Panc1 (cell line): Measurements from ENCODE around the gene TTC39B. TPM values are rescaled to one million over a fixed set of nuclear protein-coding genes. Genes with fewer than 3 reads are reported as not detected.

Source experiments
- ATAC-seq: fragments of 200-7000 bp; cut with Tn5 transposase; 2 replicates; pipeline ENCODE4 v1.9.1; 2020; ENCODE audit warnings: mild to moderate bottlenecking, moderate library complexity
- BruUV-seq: library from RNA; stranded (reverse); fragments of 400-500 nt; replicated peaks from 2 replicates; lab custom pipeline; 2021; lab: Mats Ljungman, UMichigan
- CTCF ChIA-PET: fragments of 300-600 bp; sonication (Branson Sonifier 250); formaldehyde crosslinking; loops from one replicate; lab custom pipeline; 2022; ENCODE audit warnings: antibody characterized with exemption; lab: Charles Lee
- POLR2A ChIA-PET: fragments of 300-600 bp; sonication (Branson Sonifier 250); formaldehyde crosslinking; loops from one replicate; lab custom pipeline; 2022; ENCODE audit warnings: antibody characterized with exemption; lab: Charles Lee
- DNase-seq: peaks from one replicate; pipeline ENCODE4 v3.0.0-alpha.2; 2010; ENCODE audit warnings: low read depth, low spot score
- H3K27ac ChIP-seq: 2 replicates; pipeline ENCODE4 v1.5.1; 2011; ENCODE audit warnings: mild to moderate bottlenecking, low read length, inconsistent platforms
- H3K27me3 ChIP-seq: fragments of 200-500 bp; sonication (Bioruptor generic); 2 replicates; pipeline ENCODE4 v1.6.0; 2014; ENCODE audit warnings: low read length, inconsistent platforms; ENCODE audit not compliant: control insufficient read depth, insufficient read depth
- H3K36me3 ChIP-seq: fragments of 200-500 bp; sonication (Bioruptor generic); 2 replicates; pipeline ENCODE4 v1.5.1; 2014; ENCODE audit warnings: inconsistent platforms, mild to moderate bottlenecking, low read length, moderate library complexity; ENCODE audit not compliant: control insufficient read depth, insufficient read depth
- H3K4me1 ChIP-seq: 2 replicates; pipeline ENCODE4 v1.5.1; 2011; ENCODE audit warnings: inconsistent platforms, mild to moderate bottlenecking, low read length, moderate library complexity; ENCODE audit not compliant: control insufficient read depth, insufficient read depth
- H3K4me3 ChIP-seq, 2 experiments: 2 replicates each; pipeline ENCODE4 v1.5.1; 2011 to 2012; ENCODE audit warnings: low read depth in 2 of 2, low read length in 2 of 2, mild to moderate bottlenecking in 2 of 2, inconsistent platforms in 1 of 2, moderate library complexity in 1 of 2
- H3K9me3 ChIP-seq: fragments of 200-500 bp; sonication (Bioruptor generic); 2 replicates; pipeline ENCODE4 v1.5.1; 2014; ENCODE audit warnings: low read depth, mild to moderate bottlenecking, inconsistent platforms, low read length, moderate library complexity; ENCODE audit not compliant: control insufficient read depth, insufficient read depth
- POLR2AphosphoS5 ChIP-seq: IDR thresholded peaks from 2 replicates; pipeline ENCODE4 v1.6.1; 2012; ENCODE audit warnings: mild to moderate bottlenecking, low read depth, low read length, moderate library complexity
- SIN3A ChIP-seq: IDR thresholded peaks from 2 replicates; pipeline ENCODE4 v1.6.1; 2012; ENCODE audit warnings: low read depth, mild to moderate bottlenecking, low read length, moderate library complexity, borderline replicate concordance; ENCODE audit not compliant: insufficient read depth
- TCF7L2 ChIP-seq: IDR thresholded peaks from 2 replicates; pipeline ENCODE4 v1.6.1; 2011; ENCODE audit warnings: mild to moderate bottlenecking, low read depth, low read length, inconsistent platforms
- in situ Hi-C: cut with HindIII; loops from 2 replicates; pipeline ENCODE4 v1.10.0; 2016; ENCODE audit warnings: low sequenced_read_pairs, low pct_unique_long_range_greater_than_20kb
- intact Hi-C: fragments of 100-400 bp; cut with micrococcal nuclease; formaldehyde crosslinking; loops from one replicate; pipeline ENCODE4 v1.10.0; 2022; ENCODE audit not compliant: unreplicated experiment
- total RNA-seq: library from RNA; stranded (reverse); gene quantifications from one replicate; pipeline ENCODE4 v1.2.1, GENCODE V29; 2021; ENCODE audit not compliant: unreplicated experiment
- TF ChIP-seq, protein P1 (sequence below): fragments of 450-650 bp; IDR thresholded peaks from 2 replicates; pipeline ENCODE4 v1.5.1; 2017; ENCODE audit warnings: mild to moderate bottlenecking
- TF ChIP-seq, protein P2 (sequence below), 2 experiments: IDR thresholded peaks; 2 replicates each; pipeline ENCODE4 v1.6.1; 2011 to 2012; ENCODE audit warnings: low read depth in 2 of 2, control low read depth in 1 of 2, low read length in 1 of 2, mild to moderate bottlenecking in 1 of 2, moderate library complexity in 1 of 2; ENCODE audit not compliant: insufficient read depth in 1 of 2

Gene TTC39B
- total RNA-seq, 1 experiment from 2014 or later, result 1.6 TPM

DNA sequence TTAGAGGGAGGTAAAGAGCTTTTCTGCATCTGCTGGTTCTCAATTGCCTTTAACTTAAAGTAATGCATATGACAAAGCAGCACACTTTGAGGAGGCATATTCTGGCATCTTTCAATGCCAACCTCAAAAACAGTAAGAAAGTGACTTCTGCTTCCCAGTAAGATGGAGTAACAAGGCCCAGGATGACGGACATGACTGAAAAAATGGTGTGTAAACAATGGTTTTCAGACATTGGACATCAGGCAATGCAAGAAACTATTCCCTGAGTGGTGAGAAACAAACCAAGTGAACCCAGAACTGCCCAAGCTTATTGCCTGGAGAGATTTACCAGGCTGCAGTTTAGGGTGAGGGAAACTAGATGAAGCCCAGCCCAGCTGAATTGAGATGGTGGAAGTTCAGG, 39.8 kb upstream of the TTC39B start:
- H3K4me1 ChIP-seq, result no peaks in the 10 kb centered on the region
- no peaks in the 10 kb centered on the region for H3K9me3 ChIP-seq
- CTCF ChIA-PET, result no interaction called here
- TF ChIP-seq SIN3A (no peak), POLR2AphosphoS5 (no peak), TCF7L2 (no peak)
- TF ChIP-seq, protein P1, sequence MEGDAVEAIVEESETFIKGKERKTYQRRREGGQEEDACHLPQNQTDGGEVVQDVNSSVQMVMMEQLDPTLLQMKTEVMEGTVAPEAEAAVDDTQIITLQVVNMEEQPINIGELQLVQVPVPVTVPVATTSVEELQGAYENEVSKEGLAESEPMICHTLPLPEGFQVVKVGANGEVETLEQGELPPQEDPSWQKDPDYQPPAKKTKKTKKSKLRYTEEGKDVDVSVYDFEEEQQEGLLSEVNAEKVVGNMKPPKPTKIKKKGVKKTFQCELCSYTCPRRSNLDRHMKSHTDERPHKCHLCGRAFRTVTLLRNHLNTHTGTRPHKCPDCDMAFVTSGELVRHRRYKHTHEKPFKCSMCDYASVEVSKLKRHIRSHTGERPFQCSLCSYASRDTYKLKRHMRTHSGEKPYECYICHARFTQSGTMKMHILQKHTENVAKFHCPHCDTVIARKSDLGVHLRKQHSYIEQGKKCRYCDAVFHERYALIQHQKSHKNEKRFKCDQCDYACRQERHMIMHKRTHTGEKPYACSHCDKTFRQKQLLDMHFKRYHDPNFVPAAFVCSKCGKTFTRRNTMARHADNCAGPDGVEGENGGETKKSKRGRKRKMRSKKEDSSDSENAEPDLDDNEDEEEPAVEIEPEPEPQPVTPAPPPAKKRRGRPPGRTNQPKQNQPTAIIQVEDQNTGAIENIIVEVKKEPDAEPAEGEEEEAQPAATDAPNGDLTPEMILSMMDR, result no peak
- TF ChIP-seq, protein P2, sequence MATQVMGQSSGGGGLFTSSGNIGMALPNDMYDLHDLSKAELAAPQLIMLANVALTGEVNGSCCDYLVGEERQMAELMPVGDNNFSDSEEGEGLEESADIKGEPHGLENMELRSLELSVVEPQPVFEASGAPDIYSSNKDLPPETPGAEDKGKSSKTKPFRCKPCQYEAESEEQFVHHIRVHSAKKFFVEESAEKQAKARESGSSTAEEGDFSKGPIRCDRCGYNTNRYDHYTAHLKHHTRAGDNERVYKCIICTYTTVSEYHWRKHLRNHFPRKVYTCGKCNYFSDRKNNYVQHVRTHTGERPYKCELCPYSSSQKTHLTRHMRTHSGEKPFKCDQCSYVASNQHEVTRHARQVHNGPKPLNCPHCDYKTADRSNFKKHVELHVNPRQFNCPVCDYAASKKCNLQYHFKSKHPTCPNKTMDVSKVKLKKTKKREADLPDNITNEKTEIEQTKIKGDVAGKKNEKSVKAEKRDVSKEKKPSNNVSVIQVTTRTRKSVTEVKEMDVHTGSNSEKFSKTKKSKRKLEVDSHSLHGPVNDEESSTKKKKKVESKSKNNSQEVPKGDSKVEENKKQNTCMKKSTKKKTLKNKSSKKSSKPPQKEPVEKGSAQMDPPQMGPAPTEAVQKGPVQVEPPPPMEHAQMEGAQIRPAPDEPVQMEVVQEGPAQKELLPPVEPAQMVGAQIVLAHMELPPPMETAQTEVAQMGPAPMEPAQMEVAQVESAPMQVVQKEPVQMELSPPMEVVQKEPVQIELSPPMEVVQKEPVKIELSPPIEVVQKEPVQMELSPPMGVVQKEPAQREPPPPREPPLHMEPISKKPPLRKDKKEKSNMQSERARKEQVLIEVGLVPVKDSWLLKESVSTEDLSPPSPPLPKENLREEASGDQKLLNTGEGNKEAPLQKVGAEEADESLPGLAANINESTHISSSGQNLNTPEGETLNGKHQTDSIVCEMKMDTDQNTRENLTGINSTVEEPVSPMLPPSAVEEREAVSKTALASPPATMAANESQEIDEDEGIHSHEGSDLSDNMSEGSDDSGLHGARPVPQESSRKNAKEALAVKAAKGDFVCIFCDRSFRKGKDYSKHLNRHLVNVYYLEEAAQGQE (IDR thresholded peaks at IDR 0.05; ENCODE audit: insufficient read depth in 1 of 2, low read depth in 2 of 2, low read length in 1 of 2), result no peak
- H3K36me3 ChIP-seq, result no peaks in the 10 kb centered on the region
- intact Hi-C loops, result no loop called here
- H3K27ac ChIP-seq, result no peak overlapping the region
- ATAC-seq (no peak), DNase-seq (no peak)
- POLR2A ChIA-PET, result no interaction called here
- no peaks in the 10 kb centered on the region for H3K27me3 ChIP-seq
- in situ Hi-C loops, result no loop called here
- BruUV-seq, result no TSS peak
- H3K4me3 ChIP-seq, result no peak overlapping the region

DNA sequence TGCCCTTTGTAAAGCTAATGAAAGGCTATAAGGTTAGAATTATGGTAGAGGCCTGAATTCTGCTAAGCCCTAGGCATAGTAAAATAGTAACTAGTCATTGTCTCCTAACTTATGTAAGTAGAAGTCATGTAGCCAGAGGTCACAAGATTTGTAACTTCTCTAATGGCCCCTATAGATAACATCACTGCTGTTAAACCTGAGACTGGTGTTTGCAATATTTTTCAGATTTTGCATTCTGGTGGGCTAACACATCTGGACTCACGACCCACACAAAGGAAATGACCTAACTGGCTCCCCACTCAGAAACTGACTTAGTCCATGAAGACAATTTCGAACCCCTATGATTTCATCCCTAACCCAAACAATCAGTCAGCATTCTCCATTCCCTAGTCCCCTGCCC, 37.2 kb upstream of the TTC39B start:
- in situ Hi-C loops (no loop called here), intact Hi-C loops (no loop called here)
- no peak overlapping the region for H3K27ac ChIP-seq
- ATAC-seq (no peak), DNase-seq (no peak)
- ChIA-PET POLR2A (no interaction called here), CTCF (no interaction called here)
- no peak overlapping the region for H3K4me3 ChIP-seq
- H3K9me3 ChIP-seq, result no peaks in the 10 kb centered on the region
- H3K36me3 ChIP-seq, result no peaks in the 10 kb centered on the region
- TF ChIP-seq POLR2AphosphoS5, result no peak
- no peak for TF ChIP-seq TCF7L2
- TF ChIP-seq, protein P2 (IDR thresholded peaks at IDR 0.05; ENCODE audit: insufficient read depth in 1 of 2, low read depth in 2 of 2, low read length in 1 of 2), result no peak
- BruUV-seq, result no TSS peak
- H3K27me3 ChIP-seq, result no peaks in the 10 kb centered on the region
- no peaks in the 10 kb centered on the region for H3K4me1 ChIP-seq
